Motor neuron (in vitro differentiated cells): ENCODE data around the gene STX4. TPM values are rescaled to one million over a fixed set of nuclear protein-coding genes. Genes with fewer than 3 reads are reported as not detected.

Source experiments
- ATAC-seq, 8 experiments: fragments of 200-7000 bp; cut with Tn5 transposase; replicated peaks in 6 of 8; 2 replicates each; pipeline ENCODE4 v1.8.0; 2021; ENCODE audit warnings: mild to moderate bottlenecking in 8 of 8, moderate library complexity in 8 of 8
- H3K27ac ChIP-seq, 2 donors: fragments of 250-450 bp; sonication (Bioruptor Pico); 2 replicates each; pipeline ENCODE4 v1.9.0; 2021; ENCODE audit warnings: antibody characterized with exemption in 2 of 2, mild to moderate bottlenecking in 2 of 2, moderate library complexity in 1 of 2
- H3K4me1 ChIP-seq, 2 donors: fragments of 250-450 bp; sonication (Bioruptor Pico); replicated peaks in 1 of 2; 2 replicates each; pipeline ENCODE4 v1.6.1; 2021; ENCODE audit warnings: antibody characterized with exemption in 2 of 2, mild to moderate bottlenecking in 2 of 2, moderate library complexity in 1 of 2
- H3K4me3 ChIP-seq, 5 donors: fragments of 250-450 bp; sonication (Bioruptor Pico); 2 replicates each; pipeline ENCODE4 v1.9.0; 2021; ENCODE audit warnings: antibody characterized with exemption in 5 of 5, mild to moderate bottlenecking in 5 of 5, moderate library complexity in 4 of 5
- WGBS, 10 experiments: fragments of 450-650 bp; shearing (Covaris generic); methylation state at CpG; one replicate each; pipeline ENCODE4 v1.0.0; 2022; 5-methylcytosine and 5-hydroxymethylcytosine counted together
- in situ Hi-C, 9 experiments: fragments of 400-800 bp; cut with MboI; loops; one replicate each; pipeline ENCODE4 v1.15.0; 2021; ENCODE audit warnings: low sequenced_read_pairs in 9 of 9, low pct_unique_long_range_greater_than_20kb in 2 of 9; ENCODE audit not compliant: unreplicated experiment in 9 of 9
- total RNA-seq, 8 experiments: library from RNA; unstranded; fragments of 300-600 nt; gene quantifications; 2 replicates each; pipeline versions ENCODE4 v1.2.3 to v1.2.4, GENCODE V29; 2022

Gene STX4
- total RNA-seq, 8 experiments from 2014 or later, result 14.0 to 47.5 (median 24.3) TPM

GRCh38 chr16:31078597-31079341 lies 45.4 kb downstream of the STX4 start:
- in situ Hi-C loops, result no loop called here
- no peak overlapping the region for H3K27ac ChIP-seq
- H3K4me1 ChIP-seq, result peaks cover 3 to 4% of the 10 kb centered on the region in 2 donors
- WGBS, 10 experiments, result 80 to 100% (median 92%) methylated on average over 2 to 8 of the region's 15 CpGs; no CpG with 5 or more reads in 3 of the 10 experiments
- no peak overlapping the region for H3K4me3 ChIP-seq
- no peak for ATAC-seq

- WGBS, 10 experiments, result 83 to 95% methylated on average over 2 to 3 of the region's 13 CpGs; no CpG with 5 or more reads in 8 of the 10 experiments
- ATAC-seq, result no peak
- Histone ChIP-seq H3K4me1 (peaks cover 3 to 4% of the 10 kb centered on the region in 2 donors), H3K27ac (no peak overlapping the region), H3K4me3 (no peak overlapping the region)
- in situ Hi-C loops, result no loop called here
Observed at GRCh38 chr16:31079342-31079944, 46.1 kb downstream of the STX4 start.

DNA sequence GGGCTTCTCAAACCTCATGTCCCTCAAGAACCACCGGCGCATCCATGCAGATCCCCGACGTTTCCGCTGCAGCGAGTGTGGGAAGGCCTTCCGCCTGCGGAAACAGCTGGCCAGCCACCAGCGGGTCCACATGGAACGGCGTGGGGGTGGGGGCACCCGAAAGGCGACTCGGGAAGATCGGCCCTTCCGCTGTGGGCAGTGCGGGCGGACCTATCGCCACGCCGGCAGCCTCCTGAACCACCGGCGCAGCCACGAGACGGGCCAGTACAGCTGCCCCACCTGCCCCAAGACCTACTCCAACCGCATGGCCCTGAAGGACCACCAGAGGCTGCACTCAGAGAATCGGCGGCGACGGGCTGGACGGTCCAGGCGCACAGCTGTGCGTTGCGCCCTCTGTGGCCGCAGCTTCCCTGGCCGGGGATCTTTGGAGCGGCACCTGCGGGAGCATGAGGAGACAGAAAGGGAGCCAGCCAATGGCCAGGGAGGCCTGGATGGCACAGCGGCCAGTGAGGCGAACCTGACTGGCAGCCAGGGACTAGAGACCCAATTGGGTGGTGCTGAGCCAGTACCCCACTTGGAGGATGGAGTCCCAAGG lies 46.8 kb downstream of the STX4 start:
- WGBS, 10 experiments, result 80 to 100% (median 96%) methylated on average over 2 to 7 of the region's 40 CpGs; no CpG with 5 or more reads in 6 of the 10 experiments
- in situ Hi-C loops, result no loop called here
- ATAC-seq, result no peak
- Histone ChIP-seq H3K4me3 (no peak overlapping the region), H3K27ac (no peak overlapping the region), H3K4me1 (peaks cover 2% of the 10 kb centered on the region in 2 donors)

GRCh38 chr16:31080756-31081419 lies 47.5 kb downstream of the STX4 start:
- in situ Hi-C loops, result no loop called here
- no peak for ATAC-seq
- 40 to 100% (median 94%) methylated on average over 1 to 5 of the region's 13 CpGs; no CpG with 5 or more reads in 4 of the 10 experiments for WGBS, 10 experiments
- Histone ChIP-seq H3K27ac (no peak overlapping the region), H3K4me1 (no peaks in the 10 kb centered on the region), H3K4me3 (no peak overlapping the region)

- no peak overlapping the region for H3K4me3 ChIP-seq
- no peak for ATAC-seq
- H3K27ac ChIP-seq, result no peak overlapping the region
- no peaks in the 10 kb centered on the region for H3K4me1 ChIP-seq
- in situ Hi-C loops, result no loop called here
- 60 to 100% (median 84%) methylated on average over 2 to 5 of the region's 26 CpGs; no CpG with 5 or more reads in 3 of the 10 experiments for WGBS, 10 experiments
Observed at GRCh38 chr16:31081428-31082351, 48.3 kb downstream of the STX4 start.

- Histone ChIP-seq H3K27ac (no peak overlapping the region), H3K4me3 (no peak overlapping the region), H3K4me1 (no peaks in the 10 kb centered on the region)
- 0 to 100% (median 82%) methylated on average over 1 to 7 of the region's 14 CpGs; no CpG with 5 or more reads in 3 of the 10 experiments for WGBS, 10 experiments
- ATAC-seq, result no peak
- in situ Hi-C loops, result no loop called here
Observed at GRCh38 chr16:31082368-31083045, 49.1 kb downstream of the STX4 start.

DNA sequence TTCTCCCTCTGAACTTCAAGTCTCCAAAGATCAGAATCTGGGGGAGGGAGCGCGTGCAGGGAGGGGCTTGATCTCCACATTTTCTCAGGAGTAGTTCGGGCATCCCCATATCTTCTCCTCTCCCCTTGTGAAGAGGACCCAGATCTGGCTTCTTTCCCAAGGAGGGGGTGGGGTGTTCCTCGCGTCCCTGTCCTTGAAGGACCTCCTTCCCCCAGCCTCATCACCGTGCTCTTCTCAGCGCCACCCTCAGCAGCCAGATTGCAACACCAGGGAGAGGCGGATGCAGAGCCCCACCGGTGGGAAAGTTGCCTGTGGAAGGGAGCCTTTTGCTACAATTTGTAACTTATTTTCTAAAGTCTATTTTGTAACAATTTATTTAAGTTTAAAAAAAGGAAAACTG lies 49.7 kb downstream of the STX4 start:
- ATAC-seq, result no peak
- 60 to 100% (median 83%) methylated on average over 3 to 5 of the region's 9 CpGs; no CpG with 5 or more reads in 4 of the 10 experiments for WGBS, 10 experiments
- no peak overlapping the region for H3K27ac ChIP-seq
- H3K4me3 ChIP-seq, result no peak overlapping the region
- in situ Hi-C loops, result no loop called here
- H3K4me1 ChIP-seq, result no peaks in the 10 kb centered on the region

- Histone ChIP-seq H3K27ac (no peak overlapping the region), H3K4me3 (no peak overlapping the region), H3K4me1 (no peaks in the 10 kb centered on the region)
- ATAC-seq, result no peak
- in situ Hi-C loops, result no loop called here
- 80 to 100% (median 100%) methylated on average over 1 to 2 of the region's 5 CpGs; no CpG with 5 or more reads in 7 of the 10 experiments for WGBS, 10 experiments
Observed at GRCh38 chr16:31083556-31083955, 50.2 kb downstream of the STX4 start.

GRCh38 chr16:31083981-31084380 lies 50.6 kb downstream of the STX4 start:
- no peaks in the 10 kb centered on the region for H3K4me1 ChIP-seq
- no peak overlapping the region for H3K4me3 ChIP-seq
- peak in 1 of 8 experiments; percentile 8 for ATAC-seq
- WGBS, 10 experiments, result 100% methylated on average over 1 of the region's 13 CpGs; no CpG with 5 or more reads in 9 of the 10 experiments
- H3K27ac ChIP-seq, result no peak overlapping the region
- in situ Hi-C loops, result no loop called here

GRCh38 chr16:31084584-31085302 lies 51.4 kb downstream of the STX4 start:
- H3K4me1 ChIP-seq, result no peaks in the 10 kb centered on the region
- no peak overlapping the region for H3K4me3 ChIP-seq
- WGBS, 10 experiments, result 85 to 100% (median 92%) methylated on average over 1 to 6 of the region's 16 CpGs; no CpG with 5 or more reads in 7 of the 10 experiments
- in situ Hi-C loops, result no loop called here
- H3K27ac ChIP-seq, result no peak overlapping the region
- ATAC-seq, result peak; percentile 2 to 72 (median 15)

DNA sequence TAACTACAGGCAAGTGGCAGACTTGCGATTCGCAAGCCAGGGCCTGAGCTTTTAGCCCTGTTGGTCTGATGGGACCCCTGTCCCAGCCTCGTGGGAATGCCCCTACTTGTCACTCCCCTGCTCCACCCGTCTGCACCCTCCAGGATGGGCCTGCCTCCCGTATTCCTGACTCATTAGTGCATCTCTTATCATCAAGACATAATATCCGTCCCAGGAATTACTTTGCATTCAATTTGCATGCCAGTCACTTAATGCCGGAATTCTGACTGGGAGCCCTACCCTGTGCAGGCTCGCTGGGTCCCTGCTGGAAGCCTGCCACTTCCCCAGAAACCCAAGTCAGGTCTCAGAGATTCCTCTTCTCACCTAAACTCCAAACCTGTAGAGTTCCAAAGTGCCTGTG lies 52.1 kb downstream of the STX4 start:
- Histone ChIP-seq H3K27ac (no peak overlapping the region), H3K4me3 (no peak overlapping the region), H3K4me1 (no peaks in the 10 kb centered on the region)
- 7 to 85% (median 21%) methylated on average over 2 to 6 of the region's 8 CpGs; no CpG with 5 or more reads in 4 of the 10 experiments for whole genome bisulfite sequencing, 10 experiments
- in situ Hi-C loops, result no loop called here
- ATAC-seq, result peak in 3 of 8 experiments; percentile 88 to 90 (median 88)
